Osteoblast (primary cell): ENCODE data around the gene CXorf66. TPM values are rescaled to one million over a fixed set of nuclear protein-coding genes. Genes with fewer than 3 reads are reported as not detected.

ENCODE experiments used
- DNase-seq: peaks from one replicate; pipeline ENCODE4 v3.0.0; 2011; ENCODE audit warnings: low spot score, mixed read lengths; ENCODE audit not compliant: insufficient read length; ENCODE audit errors: missing footprints
- H2AFZ ChIP-seq: 2 replicates; pipeline ENCODE4 v1.6.0; 2011; ENCODE audit warnings: mild to moderate bottlenecking, low read length
- H3K27ac ChIP-seq: 2 replicates; pipeline ENCODE4 v1.5.1; 2011; ENCODE audit warnings: mild to moderate bottlenecking, low read depth, low read length, moderate library complexity
- H3K27me3 ChIP-seq: 2 replicates; pipeline ENCODE4 v1.6.0; 2012; ENCODE audit warnings: mild to moderate bottlenecking, control low read depth, inconsistent platforms, low read length, moderate library complexity; ENCODE audit not compliant: insufficient read depth
- H3K36me3 ChIP-seq: 2 replicates; pipeline ENCODE4 v1.5.1; 2011; ENCODE audit warnings: mild to moderate bottlenecking, low read length, control low read depth, moderate library complexity; ENCODE audit not compliant: insufficient read depth
- H3K4me1 ChIP-seq: 2 replicates; pipeline ENCODE4 v1.5.1; 2011; ENCODE audit warnings: mild to moderate bottlenecking, low read length, control low read depth, moderate library complexity; ENCODE audit not compliant: insufficient read depth
- H3K4me2 ChIP-seq: 2 replicates; pipeline ENCODE4 v1.6.0; 2011; ENCODE audit warnings: mild to moderate bottlenecking, low read length; ENCODE audit not compliant: insufficient read depth
- H3K4me3 ChIP-seq: fragments of 200-600 bp; sonication (generic); 3 replicates; pipeline ENCODE4 v1.5.1; 2012; ENCODE audit warnings: mild to moderate bottlenecking, low read length, inconsistent platforms; ENCODE audit not compliant: insufficient read depth
- H3K79me2 ChIP-seq: 2 replicates; pipeline ENCODE4 v1.6.0; 2012; ENCODE audit warnings: mild to moderate bottlenecking, low read length, control low read depth, inconsistent platforms; ENCODE audit not compliant: insufficient read depth
- H3K9me3 ChIP-seq: 2 replicates; pipeline ENCODE4 v1.5.1; 2011; ENCODE audit warnings: low read depth, low read length, control low read depth
- H4K20me1 ChIP-seq: 2 replicates; pipeline ENCODE4 v1.6.0; 2012; ENCODE audit warnings: mild to moderate bottlenecking, low read length, control low read depth; ENCODE audit not compliant: insufficient read depth
- CTCF ChIP-seq: IDR thresholded peaks from 2 replicates; pipeline ENCODE4 v1.5.1; 2011; ENCODE audit warnings: mild to moderate bottlenecking, low read depth, low read length, moderate library complexity; ENCODE audit errors: extremely low read depth
- total RNA-seq: library from RNA; depleted of rRNA; stranded (reverse); fragments of >200 nt; gene quantifications from 2 replicates; pipeline ENCODE4 v1.2.3, GENCODE V29; 2012

Gene CXorf66
- total RNA-seq, 1 donor: not detected

DNA sequence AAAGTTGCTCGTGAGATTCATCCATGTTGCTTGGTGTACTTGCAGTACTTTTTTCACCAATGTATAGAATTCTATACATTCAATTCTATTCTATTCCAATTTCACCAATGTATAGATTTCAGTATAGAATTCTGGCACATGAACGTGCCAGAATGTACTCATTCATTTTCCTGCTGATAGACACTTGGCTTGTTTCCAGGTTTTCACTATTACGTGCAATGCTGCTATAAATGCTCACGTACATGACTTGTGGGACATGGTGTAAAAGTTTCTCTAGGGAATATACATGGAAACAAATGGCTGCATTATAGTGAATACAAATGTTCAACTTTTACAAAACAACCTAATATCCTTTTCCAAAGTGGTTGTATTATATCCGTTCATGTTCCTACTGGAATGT is 6.8 kb upstream of the CXorf66 start:
- H3K4me1 ChIP-seq: no peaks in the 10 kb centered on the region
- H3K79me2 ChIP-seq: no peaks in the 10 kb centered on the region
- DNase-seq: no peak
- H3K4me3 ChIP-seq: no peak overlapping the region
- H2AFZ ChIP-seq: no peak overlapping the region
- no peak for TF ChIP-seq CTCF
- no peaks in the 10 kb centered on the region for H3K27me3 ChIP-seq
- no peak overlapping the region for H3K27ac ChIP-seq
- H3K4me2 ChIP-seq: no peak overlapping the region
- H3K36me3 ChIP-seq: no peaks in the 10 kb centered on the region
- H3K9me3 ChIP-seq: no peaks in the 10 kb centered on the region
- H4K20me1 ChIP-seq: no peaks in the 10 kb centered on the region

GRCh38 chrX:139971394-139971749 is 6.1 kb upstream of the CXorf66 start:
- Histone ChIP-seq H4K20me1 (no peaks in the 10 kb centered on the region), H3K36me3 (no peaks in the 10 kb centered on the region), H3K4me1 (no peaks in the 10 kb centered on the region), H3K9me3 (no peaks in the 10 kb centered on the region), H3K4me2 (no peak overlapping the region), H3K27me3 (no peaks in the 10 kb centered on the region), H3K79me2 (no peaks in the 10 kb centered on the region), H3K4me3 (no peak overlapping the region), H2AFZ (no peak overlapping the region), H3K27ac (no peak overlapping the region)
- TF ChIP-seq CTCF: no peak
- DNase-seq: peak; percentile 6

DNA sequence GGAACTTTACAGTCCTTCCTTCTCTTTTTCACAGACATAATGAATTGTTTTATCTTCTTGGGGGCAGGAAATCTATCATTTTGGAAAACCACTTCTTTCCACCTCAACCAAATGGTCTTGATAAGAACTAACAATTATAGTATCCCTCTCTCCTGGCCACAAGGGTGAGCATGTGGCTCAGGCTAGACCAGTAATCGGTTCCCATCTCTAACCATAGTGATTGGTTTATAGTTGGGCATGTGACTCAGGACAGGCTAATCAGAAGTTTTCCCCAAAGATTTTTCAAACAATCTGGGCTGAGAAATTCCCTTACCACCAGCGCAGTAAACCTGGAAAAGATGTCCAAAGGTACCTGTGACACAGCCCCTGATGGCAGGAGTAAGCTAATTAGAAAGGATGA is 4.0 kb upstream of the CXorf66 start:
- Histone ChIP-seq H3K4me2 (no peak overlapping the region), H2AFZ (no peak overlapping the region), H3K9me3 (no peaks in the 10 kb centered on the region), H4K20me1 (no peaks in the 10 kb centered on the region), H3K36me3 (no peaks in the 10 kb centered on the region), H3K4me1 (no peaks in the 10 kb centered on the region), H3K4me3 (no peak overlapping the region), H3K79me2 (no peaks in the 10 kb centered on the region), H3K27ac (no peak overlapping the region), H3K27me3 (no peaks in the 10 kb centered on the region)
- no peak for DNase-seq
- no peak for TF ChIP-seq CTCF

GRCh38 chrX:139967750-139968149 is 2.4 kb upstream of the CXorf66 start:
- no peak overlapping the region for H3K4me2 ChIP-seq
- no peaks in the 10 kb centered on the region for H3K36me3 ChIP-seq
- no peak overlapping the region for H3K27ac ChIP-seq
- no peaks in the 10 kb centered on the region for H3K79me2 ChIP-seq
- no peak overlapping the region for H2AFZ ChIP-seq
- H3K27me3 ChIP-seq: no peaks in the 10 kb centered on the region
- H3K9me3 ChIP-seq: no peaks in the 10 kb centered on the region
- TF ChIP-seq CTCF: no peak
- H4K20me1 ChIP-seq: no peaks in the 10 kb centered on the region
- no peak overlapping the region for H3K4me3 ChIP-seq
- no peak for DNase-seq
- no peaks in the 10 kb centered on the region for H3K4me1 ChIP-seq
